ENCODE results near the gene CLIC1.

Gene CLIC1

DNA sequence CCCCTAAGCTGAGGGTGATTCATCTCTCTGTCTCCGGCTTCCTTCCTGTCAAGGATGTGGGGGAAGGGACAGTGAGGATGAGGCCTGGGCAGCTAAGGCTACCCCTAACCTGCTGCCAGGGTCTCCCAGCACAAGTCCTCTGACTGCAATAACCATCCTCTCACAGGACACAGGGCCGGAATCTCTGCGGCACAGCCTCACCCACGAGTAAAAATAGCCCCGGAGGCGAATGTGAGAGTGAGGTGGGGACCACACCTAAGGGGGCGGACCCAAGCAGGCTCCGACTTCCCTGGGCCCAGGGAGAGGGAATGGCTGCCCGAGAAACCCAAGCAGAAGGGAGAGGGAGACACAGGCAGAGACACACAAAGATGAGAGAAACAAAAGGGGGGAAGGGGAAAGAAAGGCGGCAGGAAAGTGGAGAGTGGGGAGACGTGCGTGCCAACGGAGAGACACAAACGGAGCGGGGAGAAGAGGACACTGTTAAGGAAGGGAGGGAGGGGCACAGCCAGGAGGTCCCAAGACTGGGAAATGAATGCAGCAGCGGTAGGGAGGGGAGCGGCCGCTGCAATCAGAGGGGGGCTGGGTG, 1.4 kb downstream of the CLIC1 start (continued):
- TF ChIP-seq, protein P1, sequence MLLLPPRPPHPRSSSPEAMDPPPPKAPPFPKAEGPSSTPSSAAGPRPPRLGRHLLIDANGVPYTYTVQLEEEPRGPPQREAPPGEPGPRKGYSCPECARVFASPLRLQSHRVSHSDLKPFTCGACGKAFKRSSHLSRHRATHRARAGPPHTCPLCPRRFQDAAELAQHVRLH (tag by site-specific recombination; IDR thresholded peaks at IDR 0.05) = no peak
- TF ChIP-seq ZFP3 (tag by site-specific recombination; IDR thresholded peaks at IDR 0.05; ENCODE audit: low read depth) = no peak
- TF ChIP-seq ZBTB8A (tag by site-specific recombination; IDR thresholded peaks at IDR 0.05) = no peak
- TF ChIP-seq KLF7 (tag by site-specific recombination; IDR thresholded peaks at IDR 0.05; ENCODE audit: borderline replicate concordance) = 0 out of 2 replicates have a peak, but pooled peaks have one; percentile 23
- no peak for TF ChIP-seq OVOL3 (tag by site-specific recombination; IDR thresholded peaks at IDR 0.05)
- TF ChIP-seq GLI4 (tag by site-specific recombination; IDR thresholded peaks at IDR 0.05) = 0 out of 2 replicates have a peak, but pooled peaks have one; percentile 6
- TF ChIP-seq, protein P2, sequence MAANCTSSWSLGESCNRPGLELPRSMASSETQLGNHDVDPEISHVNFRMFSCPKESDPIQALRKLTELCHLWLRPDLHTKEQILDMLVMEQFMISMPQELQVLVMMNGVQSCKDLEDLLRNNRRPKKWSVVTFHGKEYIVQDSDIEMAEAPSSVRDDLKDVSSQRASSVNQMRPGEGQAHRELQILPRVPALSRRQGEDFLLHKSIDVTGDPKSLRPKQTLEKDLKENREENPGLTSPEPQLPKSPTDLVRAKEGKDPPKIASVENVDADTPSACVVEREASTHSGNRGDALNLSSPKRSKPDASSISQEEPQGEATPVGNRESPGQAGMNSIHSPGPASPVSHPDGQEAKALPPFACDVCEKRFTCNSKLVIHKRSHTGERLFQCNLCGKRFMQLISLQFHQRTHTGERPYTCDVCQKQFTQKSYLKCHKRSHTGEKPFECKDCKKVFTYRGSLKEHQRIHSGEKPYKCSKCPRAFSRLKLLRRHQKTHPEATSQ (tag by site-specific recombination; IDR thresholded peaks at IDR 0.05) = no peak
- TF ChIP-seq ZNF600 (tag by site-specific recombination; IDR thresholded peaks at IDR 0.05) = peak; percentile 88
- no peak for TF ChIP-seq ZNF701 (tag by site-specific recombination; IDR thresholded peaks at IDR 0.05)
- TF ChIP-seq, protein P3, sequence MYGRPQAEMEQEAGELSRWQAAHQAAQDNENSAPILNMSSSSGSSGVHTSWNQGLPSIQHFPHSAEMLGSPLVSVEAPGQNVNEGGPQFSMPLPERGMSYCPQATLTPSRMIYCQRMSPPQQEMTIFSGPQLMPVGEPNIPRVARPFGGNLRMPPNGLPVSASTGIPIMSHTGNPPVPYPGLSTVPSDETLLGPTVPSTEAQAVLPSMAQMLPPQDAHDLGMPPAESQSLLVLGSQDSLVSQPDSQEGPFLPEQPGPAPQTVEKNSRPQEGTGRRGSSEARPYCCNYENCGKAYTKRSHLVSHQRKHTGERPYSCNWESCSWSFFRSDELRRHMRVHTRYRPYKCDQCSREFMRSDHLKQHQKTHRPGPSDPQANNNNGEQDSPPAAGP (tag by site-specific recombination; IDR thresholded peaks at IDR 0.05) = peak; percentile 78
- TF ChIP-seq, protein P4, sequence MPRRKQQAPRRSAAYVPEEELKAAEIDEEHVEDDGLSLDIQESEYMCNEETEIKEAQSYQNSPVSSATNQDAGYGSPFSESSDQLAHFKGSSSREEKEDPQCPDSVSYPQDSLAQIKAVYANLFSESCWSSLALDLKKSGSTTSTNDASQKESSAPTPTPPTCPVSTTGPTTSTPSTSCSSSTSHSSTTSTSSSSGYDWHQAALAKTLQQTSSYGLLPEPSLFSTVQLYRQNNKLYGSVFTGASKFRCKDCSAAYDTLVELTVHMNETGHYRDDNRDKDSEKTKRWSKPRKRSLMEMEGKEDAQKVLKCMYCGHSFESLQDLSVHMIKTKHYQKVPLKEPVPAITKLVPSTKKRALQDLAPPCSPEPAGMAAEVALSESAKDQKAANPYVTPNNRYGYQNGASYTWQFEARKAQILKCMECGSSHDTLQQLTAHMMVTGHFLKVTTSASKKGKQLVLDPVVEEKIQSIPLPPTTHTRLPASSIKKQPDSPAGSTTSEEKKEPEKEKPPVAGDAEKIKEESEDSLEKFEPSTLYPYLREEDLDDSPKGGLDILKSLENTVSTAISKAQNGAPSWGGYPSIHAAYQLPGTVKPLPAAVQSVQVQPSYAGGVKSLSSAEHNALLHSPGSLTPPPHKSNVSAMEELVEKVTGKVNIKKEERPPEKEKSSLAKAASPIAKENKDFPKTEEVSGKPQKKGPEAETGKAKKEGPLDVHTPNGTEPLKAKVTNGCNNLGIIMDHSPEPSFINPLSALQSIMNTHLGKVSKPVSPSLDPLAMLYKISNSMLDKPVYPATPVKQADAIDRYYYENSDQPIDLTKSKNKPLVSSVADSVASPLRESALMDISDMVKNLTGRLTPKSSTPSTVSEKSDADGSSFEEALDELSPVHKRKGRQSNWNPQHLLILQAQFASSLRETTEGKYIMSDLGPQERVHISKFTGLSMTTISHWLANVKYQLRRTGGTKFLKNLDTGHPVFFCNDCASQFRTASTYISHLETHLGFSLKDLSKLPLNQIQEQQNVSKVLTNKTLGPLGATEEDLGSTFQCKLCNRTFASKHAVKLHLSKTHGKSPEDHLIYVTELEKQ (tag by site-specific recombination; IDR thresholded peaks at IDR 0.05; ENCODE audit: borderline replicate concordance) = 0 out of 2 replicates have a peak, but pooled peaks have one; percentile 54
- TF ChIP-seq ZNF76 (tag by site-specific recombination; IDR thresholded peaks at IDR 0.05; ENCODE audit: borderline replicate concordance, low read depth) = no peak
- TF ChIP-seq, protein P5, sequence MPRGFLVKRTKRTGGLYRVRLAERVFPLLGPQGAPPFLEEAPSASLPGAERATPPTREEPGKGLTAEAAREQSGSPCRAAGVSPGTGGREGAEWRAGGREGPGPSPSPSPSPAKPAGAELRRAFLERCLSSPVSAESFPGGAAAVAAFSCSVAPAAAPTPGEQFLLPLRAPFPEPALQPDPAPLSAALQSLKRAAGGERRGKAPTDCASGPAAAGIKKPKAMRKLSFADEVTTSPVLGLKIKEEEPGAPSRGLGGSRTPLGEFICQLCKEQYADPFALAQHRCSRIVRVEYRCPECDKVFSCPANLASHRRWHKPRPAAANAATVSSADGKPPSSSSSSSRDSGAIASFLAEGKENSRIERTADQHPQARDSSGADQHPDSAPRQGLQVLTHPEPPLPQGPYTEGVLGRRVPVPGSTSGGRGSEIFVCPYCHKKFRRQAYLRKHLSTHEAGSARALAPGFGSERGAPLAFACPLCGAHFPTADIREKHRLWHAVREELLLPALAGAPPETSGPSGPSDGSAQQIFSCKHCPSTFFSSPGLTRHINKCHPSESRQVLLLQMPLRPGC (tag by site-specific recombination; IDR thresholded peaks at IDR 0.05) = no peak; the same call in 1 of the 2 replicates
- TF ChIP-seq, protein P6, sequence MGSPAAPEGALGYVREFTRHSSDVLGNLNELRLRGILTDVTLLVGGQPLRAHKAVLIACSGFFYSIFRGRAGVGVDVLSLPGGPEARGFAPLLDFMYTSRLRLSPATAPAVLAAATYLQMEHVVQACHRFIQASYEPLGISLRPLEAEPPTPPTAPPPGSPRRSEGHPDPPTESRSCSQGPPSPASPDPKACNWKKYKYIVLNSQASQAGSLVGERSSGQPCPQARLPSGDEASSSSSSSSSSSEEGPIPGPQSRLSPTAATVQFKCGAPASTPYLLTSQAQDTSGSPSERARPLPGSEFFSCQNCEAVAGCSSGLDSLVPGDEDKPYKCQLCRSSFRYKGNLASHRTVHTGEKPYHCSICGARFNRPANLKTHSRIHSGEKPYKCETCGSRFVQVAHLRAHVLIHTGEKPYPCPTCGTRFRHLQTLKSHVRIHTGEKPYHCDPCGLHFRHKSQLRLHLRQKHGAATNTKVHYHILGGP (tag by site-specific recombination; IDR thresholded peaks at IDR 0.05) = no peak
- peak; percentile 99 for TF ChIP-seq PRDM1 (tag by site-specific recombination; IDR thresholded peaks at IDR 0.05)
- TF ChIP-seq ZNF548 (tag by site-specific recombination; IDR thresholded peaks at IDR 0.05) = no peak
- TF ChIP-seq, protein P7, sequence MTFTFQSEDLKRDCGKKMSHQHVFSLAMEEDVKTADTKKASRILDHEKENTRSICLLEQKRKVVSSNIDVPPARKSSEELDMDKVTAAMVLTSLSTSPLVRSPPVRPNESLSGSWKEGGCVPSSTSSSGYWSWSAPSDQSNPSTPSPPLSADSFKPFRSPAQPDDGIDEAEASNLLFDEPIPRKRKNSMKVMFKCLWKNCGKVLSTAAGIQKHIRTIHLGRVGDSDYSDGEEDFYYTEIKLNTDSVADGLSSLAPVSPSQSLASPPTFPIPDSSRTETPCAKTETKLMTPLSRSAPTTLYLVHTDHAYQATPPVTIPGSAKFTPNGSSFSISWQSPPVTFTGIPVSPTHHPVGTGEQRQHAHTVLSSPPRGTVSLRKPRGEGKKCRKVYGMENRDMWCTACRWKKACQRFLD (tag by site-specific recombination; IDR thresholded peaks at IDR 0.05) = no peak
- TF ChIP-seq, protein P8, sequence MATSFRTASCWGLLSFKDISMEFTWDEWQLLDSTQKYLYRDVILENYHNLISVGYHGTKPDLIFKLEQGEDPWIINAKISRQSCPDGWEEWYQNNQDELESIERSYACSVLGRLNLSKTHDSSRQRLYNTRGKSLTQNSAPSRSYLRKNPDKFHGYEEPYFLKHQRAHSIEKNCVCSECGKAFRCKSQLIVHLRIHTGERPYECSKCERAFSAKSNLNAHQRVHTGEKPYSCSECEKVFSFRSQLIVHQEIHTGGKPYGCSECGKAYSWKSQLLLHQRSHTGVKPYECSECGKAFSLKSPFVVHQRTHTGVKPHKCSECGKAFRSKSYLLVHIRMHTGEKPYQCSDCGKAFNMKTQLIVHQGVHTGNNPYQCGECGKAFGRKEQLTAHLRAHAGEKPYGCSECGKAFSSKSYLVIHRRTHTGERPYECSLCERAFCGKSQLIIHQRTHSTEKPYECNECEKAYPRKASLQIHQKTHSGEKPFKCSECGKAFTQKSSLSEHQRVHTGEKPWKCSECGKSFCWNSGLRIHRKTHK (tag by site-specific recombination; IDR thresholded peaks at IDR 0.05) = no peak
- TF ChIP-seq ZNF558 (tag by site-specific recombination; IDR thresholded peaks at IDR 0.05) = 0 out of 2 replicates have a peak, but pooled peaks have one; percentile 32
- no peak for TF ChIP-seq ZNF658 (tag by site-specific recombination; IDR thresholded peaks at IDR 0.05)
- TF ChIP-seq ZSCAN23 (tag by site-specific recombination; IDR thresholded peaks at IDR 0.05) = no peak
- TF ChIP-seq ZNF843 (tag by site-specific recombination; IDR thresholded peaks at IDR 0.05) = peak; percentile 46
- TF ChIP-seq BCL11A (tag by site-specific recombination; IDR thresholded peaks at IDR 0.05; ENCODE audit: low read depth) = 0 out of 2 replicates have a peak, but pooled peaks have one; percentile 47
- TF ChIP-seq ZNF571 (tag by site-specific recombination; IDR thresholded peaks at IDR 0.05) = no peak
- no peak for TF ChIP-seq ZSCAN16 (tag by site-specific recombination; IDR thresholded peaks at IDR 0.05)
- no peak for TF ChIP-seq ZNF544 (tag by site-specific recombination; IDR thresholded peaks at IDR 0.05)
- TF ChIP-seq SETDB1 (IDR thresholded peaks at IDR 0.05; ENCODE audit: insufficient read length, low read length) = no peak
- peak; percentile 94 for TF ChIP-seq ZEB2 (tag by site-specific recombination; IDR thresholded peaks at IDR 0.05)
- TF ChIP-seq ZNF146 (tag by site-specific recombination; IDR thresholded peaks at IDR 0.05) = 0 out of 2 replicates have a peak, but pooled peaks have one; percentile 21

Measured in HEK293 (cell line).